Endothelial cell of umbilical vein (primary cell): ENCODE measurements around the gene IRF2BP2. TPM values are rescaled to one million over a fixed set of nuclear protein-coding genes. Genes with fewer than 3 reads are reported as not detected.

ENCODE experiments used
- BruUV-seq: library from RNA; stranded (reverse); fragments of 400-500 nt; replicated peaks from 2 replicates; lab custom pipeline; 2021; lab: Mats Ljungman, UMichigan
- CTCF ChIA-PET: fragments of 300-600, 350-600 bp; sonication (Branson Sonifier 250); formaldehyde crosslinking; loops from one replicate; lab custom pipeline; 2021; ENCODE audit warnings: antibody characterized with exemption, inconsistent platforms; lab: Charles Lee
- POLR2A ChIA-PET: fragments of 300-600, 350-600 bp; sonication (Branson Sonifier 250); formaldehyde crosslinking; loops from one replicate; lab custom pipeline; 2021; ENCODE audit warnings: antibody characterized with exemption, inconsistent platforms; lab: Charles Lee
- DNase-seq: peaks from one replicate; pipeline ENCODE4 v3.0.0-alpha.2; 2011; ENCODE audit warnings: low read depth, low spot score
- FAIRE-seq: peaks from 2 replicates; lab custom pipeline; 2011; peaks lifted over from hg19 to GRCh38; lab: Jason Lieb, UNC
- H2AFZ ChIP-seq: 2 replicates; pipeline ENCODE4 v1.6.0; 2012; ENCODE audit warnings: low read depth, low read length, control low read depth, inconsistent platforms
- H3K27ac ChIP-seq: 2 replicates; pipeline ENCODE4 v1.5.1; 2011; ENCODE audit warnings: low read depth, mild to moderate bottlenecking, control low read depth, low read length, moderate library complexity; ENCODE audit not compliant: insufficient read depth
- H3K27me3 ChIP-seq, 2 experiments: 2 replicates each; pipeline versions ENCODE4 v1.6.0 to v1.6.1; 2011; ENCODE audit warnings: low read length in 2 of 2, mixed read lengths in 1 of 2; ENCODE audit not compliant: control insufficient read depth in 2 of 2, insufficient read depth in 2 of 2
- H3K36me3 ChIP-seq, 2 experiments: 2 replicates in 1 of 2; 3 replicates in 1 of 2; pipeline ENCODE4 v1.5.1; 2011; ENCODE audit warnings: low read length in 2 of 2, mild to moderate bottlenecking in 1 of 2, moderate library complexity in 1 of 2; ENCODE audit not compliant: control insufficient read depth in 2 of 2, insufficient read depth in 2 of 2; ENCODE audit errors: extremely low read depth in 1 of 2
- H3K4me1 ChIP-seq: 3 replicates; pipeline ENCODE4 v1.5.1; 2011; ENCODE audit warnings: mild to moderate bottlenecking, low read length; ENCODE audit not compliant: control insufficient read depth, insufficient read depth; ENCODE audit errors: extremely low read depth
- H3K4me2 ChIP-seq: 2 replicates; pipeline ENCODE4 v1.6.1; 2011; ENCODE audit warnings: low read length, control low read depth, mixed read lengths; ENCODE audit not compliant: insufficient read depth
- H3K4me3 ChIP-seq, 3 experiments: fragments of 200-600 bp in 1 of 3; sonication (generic), shearing (Covaris generic) in 1 of 3; replicated peaks in 1 of 3; 2 replicates each; pipeline ENCODE4 v1.5.1; 2011 to 2016; ENCODE audit warnings: control low read depth in 3 of 3, low read length in 3 of 3, mild to moderate bottlenecking in 2 of 3, inconsistent platforms in 1 of 3, low read depth in 1 of 3, moderate library complexity in 1 of 3; ENCODE audit not compliant: insufficient read depth in 1 of 3
- H3K79me2 ChIP-seq: 2 replicates; pipeline ENCODE4 v1.6.0; 2012; ENCODE audit warnings: low read length, inconsistent platforms; ENCODE audit not compliant: control insufficient read depth, insufficient read depth
- H3K9ac ChIP-seq: replicated peaks from 2 replicates; pipeline ENCODE3; 2011; ENCODE audit warnings: low read length, control low read depth; ENCODE audit not compliant: insufficient read depth; ENCODE audit errors: extremely low read depth
- H3K9me1 ChIP-seq: replicated peaks from 3 replicates; pipeline ENCODE4 v1.6.0; 2011; ENCODE audit warnings: mild to moderate bottlenecking, low read length; ENCODE audit not compliant: control insufficient read depth, insufficient read depth; ENCODE audit errors: extremely low read depth
- H3K9me3 ChIP-seq: replicated peaks from 2 replicates; pipeline ENCODE4 v1.5.1; 2012; ENCODE audit warnings: low read length, inconsistent platforms; ENCODE audit not compliant: control insufficient read depth, insufficient read depth
- H4K20me1 ChIP-seq: replicated peaks from 2 replicates; pipeline ENCODE3; 2011; ENCODE audit warnings: mild to moderate bottlenecking, low read length; ENCODE audit not compliant: control insufficient read depth, insufficient read depth; ENCODE audit errors: extremely low read depth
- CTCF ChIP-seq, 2 donors: IDR thresholded peaks; 1 replicate in 1 of 2; 2 replicates in 1 of 2; pipeline ENCODE4 v1.5.1; 2011; ENCODE audit warnings: low read length in 2 of 2, mild to moderate bottlenecking in 2 of 2, moderate library complexity in 2 of 2, control low read depth in 1 of 2, inconsistent platforms in 1 of 2, low read depth in 1 of 2; ENCODE audit not compliant: insufficient read depth in 1 of 2; ENCODE audit errors: extremely low read depth in 1 of 2
- EZH2 ChIP-seq: IDR thresholded peaks from 2 replicates; pipeline ENCODE4 v1.6.1; 2012; ENCODE audit warnings: borderline replicate concordance, low read depth, mild to moderate bottlenecking, moderate library complexity, low read length, inconsistent platforms; ENCODE audit not compliant: severe bottlenecking
- FOS ChIP-seq: IDR thresholded peaks from 2 replicates; pipeline ENCODE4 v1.6.1; 2011; ENCODE audit warnings: mild to moderate bottlenecking, low read length, moderate library complexity, borderline replicate concordance; ENCODE audit not compliant: insufficient read depth
- GATA2 ChIP-seq: IDR thresholded peaks from 2 replicates; pipeline ENCODE4 v1.7.0; 2011; ENCODE audit warnings: low read depth, mild to moderate bottlenecking, moderate library complexity, mixed read lengths, low read length; ENCODE audit not compliant: insufficient read length, insufficient read depth
- JUN ChIP-seq: IDR thresholded peaks from 2 replicates; pipeline ENCODE4 v1.6.1; 2011; ENCODE audit warnings: borderline replicate concordance, low read depth; ENCODE audit not compliant: insufficient read length, insufficient read depth
- POLR2AphosphoS5 ChIP-seq: IDR thresholded peaks from 2 replicates; pipeline ENCODE4 v1.6.1; 2012; ENCODE audit warnings: low read depth, mild to moderate bottlenecking, control low read depth, low read length, moderate library complexity; ENCODE audit not compliant: insufficient read depth
- dilution Hi-C: fragments of 300-500 bp; cut with MboI; formaldehyde crosslinking; loops from one replicate; pipeline ENCODE4 v1.15.0; 2019; ENCODE audit warnings: low sequenced_read_pairs; ENCODE audit not compliant: extremely low pct_ligation_motif_present
- intact Hi-C: fragments of 100-400 bp; cut with micrococcal nuclease; formaldehyde crosslinking; loops from one replicate; pipeline ENCODE4 v1.10.0; 2022
- polyA plus RNA-seq, 4 experiments: library from polyadenylated mRNA; depleted of rRNA in 3 of 4; stranded (reverse) in 3 of 4; unstranded in 1 of 4; fragments of >200 nt; gene quantifications; 2 replicates each; pipeline versions ENCODE4 v1.2.1 to v1.2.3, GENCODE V29; 2011 to 2012; ENCODE audit warnings: missing spikeins in 1 of 4
- total RNA-seq: library from RNA; stranded (reverse); gene quantifications from 2 replicates; pipeline ENCODE4 v1.2.3, GENCODE V29; 2021
- TF ChIP-seq, protein P1 (sequence below): IDR thresholded peaks from 2 replicates; pipeline ENCODE4 v1.6.1; 2011; ENCODE audit not compliant: insufficient read depth, insufficient read length

IRF2BP2 gene
- total and polyA plus RNA-seq, 2 donors (not counting 3 experiments of a cell fraction or from before 2014, with no cell fraction given) = 66.6 to 109 TPM

DNA sequence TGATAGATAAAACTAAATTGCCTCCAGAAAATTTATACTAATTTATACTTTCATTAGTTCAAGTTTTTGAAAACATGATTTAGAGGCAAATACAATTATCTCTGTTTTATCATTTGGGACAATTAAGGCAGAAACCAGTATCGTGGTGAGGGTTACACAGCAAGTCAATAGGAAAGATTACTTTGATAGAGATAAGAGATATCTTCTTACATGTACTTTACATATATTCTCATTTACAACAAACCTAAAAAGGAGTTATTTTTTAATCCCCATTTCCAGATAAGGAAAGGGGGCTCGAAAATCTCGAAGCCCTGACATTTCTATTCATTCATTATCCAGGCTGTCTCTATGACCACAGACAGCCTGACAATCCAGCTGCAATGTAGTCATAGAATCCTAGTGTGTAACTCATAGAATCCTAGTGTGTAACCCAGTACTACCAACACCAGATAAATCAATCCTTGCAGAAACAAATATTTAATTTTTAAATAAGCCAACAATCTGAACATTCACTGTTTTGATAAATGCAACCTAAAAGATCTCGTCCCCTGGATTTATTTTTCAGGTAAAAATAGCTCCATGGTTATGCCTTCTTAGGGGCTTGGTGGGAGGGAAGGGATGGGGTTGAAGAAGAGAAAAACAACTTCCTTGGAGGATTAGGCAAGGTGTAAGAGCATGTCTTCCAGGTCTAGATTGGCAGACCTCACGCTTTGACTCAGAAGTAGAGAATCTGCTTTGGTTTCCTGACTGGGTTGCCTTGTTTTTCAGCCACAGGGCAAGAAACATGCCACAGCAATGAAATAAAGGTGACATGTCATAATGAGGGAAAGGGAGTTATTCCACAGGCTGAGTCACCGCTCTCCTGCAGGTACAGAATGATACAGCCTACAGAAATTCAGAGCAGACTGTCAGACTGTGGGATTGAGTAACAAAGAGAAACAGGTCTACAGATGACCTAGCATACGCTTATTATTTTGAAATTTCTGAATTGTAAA is 45.6 kb downstream of the IRF2BP2 start:
- peak; percentile 35 for DNase-seq
- POLR2A ChIA-PET = no interaction called here
- CTCF ChIA-PET = no interaction called here

More for the DNA sequence above, 45.6 kb downstream of the IRF2BP2 start:
- no peak overlapping the region for H3K4me2 ChIP-seq
- H3K9me1 ChIP-seq = no peaks in the 10 kb centered on the region
- FAIRE-seq = peak; percentile 80
- peaks cover 0 to 3% of the 10 kb centered on the region in 2 experiments for H3K27me3 ChIP-seq
- peaks cover 4% of the 10 kb centered on the region for H3K4me1 ChIP-seq
- intact Hi-C loops = no loop called here
- BruUV-seq = no TSS peak
- no peaks in the 10 kb centered on the region for H3K9me3 ChIP-seq
- no peak for TF ChIP-seq JUN
- no peak for TF ChIP-seq EZH2
- TF ChIP-seq GATA2 = no peak
- TF ChIP-seq CTCF (IDR thresholded peaks at IDR 0.05; ENCODE audit: extremely low read depth in 1 of 2, insufficient read depth in 1 of 2, low read depth in 1 of 2, low read length in 2 of 2) = no peak
- TF ChIP-seq, protein P1, sequence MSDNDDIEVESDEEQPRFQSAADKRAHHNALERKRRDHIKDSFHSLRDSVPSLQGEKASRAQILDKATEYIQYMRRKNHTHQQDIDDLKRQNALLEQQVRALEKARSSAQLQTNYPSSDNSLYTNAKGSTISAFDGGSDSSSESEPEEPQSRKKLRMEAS = no peak
- TF ChIP-seq FOS = peak; percentile 60
- TF ChIP-seq POLR2AphosphoS5 = no peak
- H2AFZ ChIP-seq = no peak overlapping the region
- H4K20me1 ChIP-seq = no peaks in the 10 kb centered on the region
- no peak overlapping the region for H3K27ac ChIP-seq
- no peaks in the 10 kb centered on the region for H3K79me2 ChIP-seq
- no peak overlapping the region for H3K9ac ChIP-seq
- no peak overlapping the region for H3K4me3 ChIP-seq
- dilution Hi-C loops = no loop called here
- no peaks in the 10 kb centered on the region for H3K36me3 ChIP-seq
